Panc1 (cell line): ENCODE measurements around the gene DGLUCY. TPM values are rescaled to one million over a fixed set of nuclear protein-coding genes. Genes with fewer than 3 reads are reported as not detected.

Experiments used
- ATAC-seq: fragments of 200-7000 bp; cut with Tn5 transposase; 2 replicates; pipeline ENCODE4 v1.9.1; 2020; ENCODE audit warnings: mild to moderate bottlenecking, moderate library complexity
- BruUV-seq: library from RNA; stranded (reverse); fragments of 400-500 nt; replicated peaks from 2 replicates; lab custom pipeline; 2021; lab: Mats Ljungman, UMichigan
- CTCF ChIA-PET: fragments of 300-600 bp; sonication (Branson Sonifier 250); formaldehyde crosslinking; loops from one replicate; lab custom pipeline; 2022; ENCODE audit warnings: antibody characterized with exemption; lab: Charles Lee
- POLR2A ChIA-PET: fragments of 300-600 bp; sonication (Branson Sonifier 250); formaldehyde crosslinking; loops from one replicate; lab custom pipeline; 2022; ENCODE audit warnings: antibody characterized with exemption; lab: Charles Lee
- DNase-seq: peaks from one replicate; pipeline ENCODE4 v3.0.0-alpha.2; 2010; ENCODE audit warnings: low read depth, low spot score
- H3K27ac ChIP-seq: 2 replicates; pipeline ENCODE4 v1.5.1; 2011; ENCODE audit warnings: mild to moderate bottlenecking, low read length, inconsistent platforms
- H3K27me3 ChIP-seq: fragments of 200-500 bp; sonication (Bioruptor generic); 2 replicates; pipeline ENCODE4 v1.6.0; 2014; ENCODE audit warnings: low read length, inconsistent platforms; ENCODE audit not compliant: control insufficient read depth, insufficient read depth
- H3K36me3 ChIP-seq: fragments of 200-500 bp; sonication (Bioruptor generic); 2 replicates; pipeline ENCODE4 v1.5.1; 2014; ENCODE audit warnings: inconsistent platforms, mild to moderate bottlenecking, low read length, moderate library complexity; ENCODE audit not compliant: control insufficient read depth, insufficient read depth
- H3K4me1 ChIP-seq: 2 replicates; pipeline ENCODE4 v1.5.1; 2011; ENCODE audit warnings: inconsistent platforms, mild to moderate bottlenecking, low read length, moderate library complexity; ENCODE audit not compliant: control insufficient read depth, insufficient read depth
- H3K4me3 ChIP-seq, 2 experiments: 2 replicates each; pipeline ENCODE4 v1.5.1; 2011 to 2012; ENCODE audit warnings: low read depth in 2 of 2, low read length in 2 of 2, mild to moderate bottlenecking in 2 of 2, inconsistent platforms in 1 of 2, moderate library complexity in 1 of 2
- H3K9me3 ChIP-seq: fragments of 200-500 bp; sonication (Bioruptor generic); 2 replicates; pipeline ENCODE4 v1.5.1; 2014; ENCODE audit warnings: low read depth, mild to moderate bottlenecking, inconsistent platforms, low read length, moderate library complexity; ENCODE audit not compliant: control insufficient read depth, insufficient read depth
- POLR2AphosphoS5 ChIP-seq: IDR thresholded peaks from 2 replicates; pipeline ENCODE4 v1.6.1; 2012; ENCODE audit warnings: mild to moderate bottlenecking, low read depth, low read length, moderate library complexity
- SIN3A ChIP-seq: IDR thresholded peaks from 2 replicates; pipeline ENCODE4 v1.6.1; 2012; ENCODE audit warnings: low read depth, mild to moderate bottlenecking, low read length, moderate library complexity, borderline replicate concordance; ENCODE audit not compliant: insufficient read depth
- TCF7L2 ChIP-seq: IDR thresholded peaks from 2 replicates; pipeline ENCODE4 v1.6.1; 2011; ENCODE audit warnings: mild to moderate bottlenecking, low read depth, low read length, inconsistent platforms
- in situ Hi-C: cut with HindIII; loops from 2 replicates; pipeline ENCODE4 v1.10.0; 2016; ENCODE audit warnings: low sequenced_read_pairs, low pct_unique_long_range_greater_than_20kb
- intact Hi-C: fragments of 100-400 bp; cut with micrococcal nuclease; formaldehyde crosslinking; loops from one replicate; pipeline ENCODE4 v1.10.0; 2022; ENCODE audit not compliant: unreplicated experiment
- total RNA-seq: library from RNA; stranded (reverse); gene quantifications from one replicate; pipeline ENCODE4 v1.2.1, GENCODE V29; 2021; ENCODE audit not compliant: unreplicated experiment
- TF ChIP-seq, protein P1 (sequence below): fragments of 450-650 bp; IDR thresholded peaks from 2 replicates; pipeline ENCODE4 v1.5.1; 2017; ENCODE audit warnings: mild to moderate bottlenecking
- TF ChIP-seq, protein P2 (sequence below), 2 experiments: IDR thresholded peaks; 2 replicates each; pipeline ENCODE4 v1.6.1; 2011 to 2012; ENCODE audit warnings: low read depth in 2 of 2, control low read depth in 1 of 2, low read length in 1 of 2, mild to moderate bottlenecking in 1 of 2, moderate library complexity in 1 of 2; ENCODE audit not compliant: insufficient read depth in 1 of 2

Gene DGLUCY
- total RNA-seq, 1 experiment from 2014 or later, result 21.3 TPM

DNA sequence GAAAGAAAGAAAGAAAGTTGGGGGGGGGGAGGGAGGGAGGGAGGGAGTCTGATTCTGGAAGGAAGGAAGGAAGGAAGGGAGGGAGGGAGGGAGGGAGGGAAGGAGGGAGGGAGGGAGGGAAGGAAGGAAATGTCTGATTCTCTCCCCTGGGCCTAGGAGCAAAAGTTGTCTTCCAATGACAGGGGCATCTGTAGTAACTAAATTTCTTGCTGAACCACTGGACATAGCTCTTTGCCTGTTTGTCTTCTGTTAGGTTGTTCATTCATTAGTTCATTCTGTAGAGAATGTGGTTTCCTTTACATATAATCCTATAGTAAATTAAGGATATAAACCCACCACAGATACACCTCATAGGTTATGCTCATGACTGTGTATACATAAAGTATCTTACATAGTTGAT, 70.7 kb downstream of the DGLUCY start:
- Histone ChIP-seq H3K27ac (no peak overlapping the region), H3K36me3 (no peaks in the 10 kb centered on the region), H3K4me3 (no peak overlapping the region), H3K27me3 (no peaks in the 10 kb centered on the region), H3K4me1 (no peaks in the 10 kb centered on the region), H3K9me3 (no peaks in the 10 kb centered on the region)
- ATAC-seq (no peak), DNase-seq (no peak)
- POLR2A ChIA-PET, result interaction anchor here (0.7 kb wide), 1 partner anchor 324 kb away, joined by 3 read pairs; no protein-coding TSS in a partner anchor
- CTCF ChIA-PET, result no interaction called here
- TF ChIP-seq, protein P1, sequence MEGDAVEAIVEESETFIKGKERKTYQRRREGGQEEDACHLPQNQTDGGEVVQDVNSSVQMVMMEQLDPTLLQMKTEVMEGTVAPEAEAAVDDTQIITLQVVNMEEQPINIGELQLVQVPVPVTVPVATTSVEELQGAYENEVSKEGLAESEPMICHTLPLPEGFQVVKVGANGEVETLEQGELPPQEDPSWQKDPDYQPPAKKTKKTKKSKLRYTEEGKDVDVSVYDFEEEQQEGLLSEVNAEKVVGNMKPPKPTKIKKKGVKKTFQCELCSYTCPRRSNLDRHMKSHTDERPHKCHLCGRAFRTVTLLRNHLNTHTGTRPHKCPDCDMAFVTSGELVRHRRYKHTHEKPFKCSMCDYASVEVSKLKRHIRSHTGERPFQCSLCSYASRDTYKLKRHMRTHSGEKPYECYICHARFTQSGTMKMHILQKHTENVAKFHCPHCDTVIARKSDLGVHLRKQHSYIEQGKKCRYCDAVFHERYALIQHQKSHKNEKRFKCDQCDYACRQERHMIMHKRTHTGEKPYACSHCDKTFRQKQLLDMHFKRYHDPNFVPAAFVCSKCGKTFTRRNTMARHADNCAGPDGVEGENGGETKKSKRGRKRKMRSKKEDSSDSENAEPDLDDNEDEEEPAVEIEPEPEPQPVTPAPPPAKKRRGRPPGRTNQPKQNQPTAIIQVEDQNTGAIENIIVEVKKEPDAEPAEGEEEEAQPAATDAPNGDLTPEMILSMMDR, result no peak
- TF ChIP-seq TCF7L2, result no peak
- TF ChIP-seq, protein P2, sequence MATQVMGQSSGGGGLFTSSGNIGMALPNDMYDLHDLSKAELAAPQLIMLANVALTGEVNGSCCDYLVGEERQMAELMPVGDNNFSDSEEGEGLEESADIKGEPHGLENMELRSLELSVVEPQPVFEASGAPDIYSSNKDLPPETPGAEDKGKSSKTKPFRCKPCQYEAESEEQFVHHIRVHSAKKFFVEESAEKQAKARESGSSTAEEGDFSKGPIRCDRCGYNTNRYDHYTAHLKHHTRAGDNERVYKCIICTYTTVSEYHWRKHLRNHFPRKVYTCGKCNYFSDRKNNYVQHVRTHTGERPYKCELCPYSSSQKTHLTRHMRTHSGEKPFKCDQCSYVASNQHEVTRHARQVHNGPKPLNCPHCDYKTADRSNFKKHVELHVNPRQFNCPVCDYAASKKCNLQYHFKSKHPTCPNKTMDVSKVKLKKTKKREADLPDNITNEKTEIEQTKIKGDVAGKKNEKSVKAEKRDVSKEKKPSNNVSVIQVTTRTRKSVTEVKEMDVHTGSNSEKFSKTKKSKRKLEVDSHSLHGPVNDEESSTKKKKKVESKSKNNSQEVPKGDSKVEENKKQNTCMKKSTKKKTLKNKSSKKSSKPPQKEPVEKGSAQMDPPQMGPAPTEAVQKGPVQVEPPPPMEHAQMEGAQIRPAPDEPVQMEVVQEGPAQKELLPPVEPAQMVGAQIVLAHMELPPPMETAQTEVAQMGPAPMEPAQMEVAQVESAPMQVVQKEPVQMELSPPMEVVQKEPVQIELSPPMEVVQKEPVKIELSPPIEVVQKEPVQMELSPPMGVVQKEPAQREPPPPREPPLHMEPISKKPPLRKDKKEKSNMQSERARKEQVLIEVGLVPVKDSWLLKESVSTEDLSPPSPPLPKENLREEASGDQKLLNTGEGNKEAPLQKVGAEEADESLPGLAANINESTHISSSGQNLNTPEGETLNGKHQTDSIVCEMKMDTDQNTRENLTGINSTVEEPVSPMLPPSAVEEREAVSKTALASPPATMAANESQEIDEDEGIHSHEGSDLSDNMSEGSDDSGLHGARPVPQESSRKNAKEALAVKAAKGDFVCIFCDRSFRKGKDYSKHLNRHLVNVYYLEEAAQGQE (IDR thresholded peaks at IDR 0.05; ENCODE audit: insufficient read depth in 1 of 2, low read depth in 2 of 2, low read length in 1 of 2), result no peak
- no peak for TF ChIP-seq SIN3A
- TF ChIP-seq POLR2AphosphoS5, result no peak
- in situ Hi-C loops, result no loop called here
- BruUV-seq, result no TSS peak
- intact Hi-C loops, result no loop called here

DNA sequence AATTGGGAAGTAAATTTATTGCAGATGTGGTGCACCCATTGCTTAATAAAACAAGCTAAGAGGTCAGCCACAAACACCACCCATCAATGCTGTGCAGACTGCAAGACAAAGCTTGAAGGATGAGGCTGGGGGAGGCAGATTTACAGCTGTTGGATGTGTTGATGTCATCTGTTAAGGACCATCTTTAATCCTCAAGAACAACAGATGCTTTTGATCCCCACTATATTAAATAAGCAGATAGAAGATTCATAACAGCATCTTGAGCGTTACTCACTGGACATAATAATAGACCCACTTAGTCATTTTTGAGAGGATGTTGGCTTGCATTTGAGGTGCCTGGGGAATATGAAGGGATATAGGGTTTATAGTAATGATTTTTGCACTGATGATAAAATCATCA, 71.8 kb downstream of the DGLUCY start:
- H3K27ac ChIP-seq, result no peak overlapping the region
- H3K36me3 ChIP-seq, result no peaks in the 10 kb centered on the region
- H3K27me3 ChIP-seq, result no peaks in the 10 kb centered on the region
- no peaks in the 10 kb centered on the region for H3K9me3 ChIP-seq
- H3K4me3 ChIP-seq, result no peak overlapping the region
- BruUV-seq, result no TSS peak
- intact Hi-C loops, result no loop called here
- in situ Hi-C loops, result no loop called here
- ATAC-seq (no peak), DNase-seq (no peak)
- no peaks in the 10 kb centered on the region for H3K4me1 ChIP-seq
- TF ChIP-seq SIN3A (no peak), TCF7L2 (no peak), POLR2AphosphoS5 (no peak)
- TF ChIP-seq, protein P2 (IDR thresholded peaks at IDR 0.05; ENCODE audit: insufficient read depth in 1 of 2, low read depth in 2 of 2, low read length in 1 of 2), result no peak
- TF ChIP-seq, protein P1, result no peak
- ChIA-PET CTCF (interaction anchor here (0.6 to 2.0 kb wide), 2 partner anchors 12 to 282 kb away, joined by 3 to 4 read pairs; no protein-coding TSS in a partner anchor), POLR2A (no interaction called here)
